DMS 273 (cell line): ENCODE data around the gene MYO1B.

Experiments used
- DNase-seq: peaks from one replicate; lab custom pipeline; 2025; ENCODE audit not compliant: unreplicated experiment; lab: John Stamatoyannopoulos, UW

Gene MYO1B

GRCh38 chr2:191225690-191226089 lies 19.5 kb upstream of the MYO1B start:
- no peak for DNase-seq

- DNase-seq: peak; percentile 7
Observed at GRCh38 chr2:191226196-191226595, 19.0 kb upstream of the MYO1B start.

GRCh38 chr2:191228333-191228732 lies 16.9 kb upstream of the MYO1B start:
- DNase-seq: no peak

GRCh38 chr2:191228861-191229260 lies 16.3 kb upstream of the MYO1B start:
- peak; percentile 68 for DNase-seq

- DNase-seq: no peak
Observed at GRCh38 chr2:191230174-191230573, 15.0 kb upstream of the MYO1B start.

- DNase-seq: no peak
Observed at GRCh38 chr2:191231995-191232394, 13.2 kb upstream of the MYO1B start.

GRCh38 chr2:191233533-191233932 lies 11.7 kb upstream of the MYO1B start:
- no peak for DNase-seq

- peak; percentile 48 for DNase-seq
Observed at GRCh38 chr2:191234376-191234775, 10.8 kb upstream of the MYO1B start.

- DNase-seq: no peak
Observed at GRCh38 chr2:191240871-191241270, 4.3 kb upstream of the MYO1B start.

GRCh38 chr2:191241418-191241817 lies 3.8 kb upstream of the MYO1B start:
- no peak for DNase-seq

- DNase-seq: no peak
Observed at GRCh38 chr2:191243154-191243553, 2.0 kb upstream of the MYO1B start.

- DNase-seq: no peak
Observed at GRCh38 chr2:191244350-191244749, 854 bp upstream of the MYO1B start.

- DNase-seq: peak; percentile 89
Observed at GRCh38 chr2:191245869-191246531, 796 bp downstream of the MYO1B start.

- DNase-seq: peak; percentile 16
Observed at GRCh38 chr2:191246820-191247380, 1.7 kb downstream of the MYO1B start.

- peak; percentile 48 for DNase-seq
Observed at GRCh38 chr2:191247381-191248057, 2.3 kb downstream of the MYO1B start.

- DNase-seq: no peak
Observed at GRCh38 chr2:191249156-191249813, 4.1 kb downstream of the MYO1B start.

- DNase-seq: no peak
Observed at GRCh38 chr2:191250400-191250799, 5.2 kb downstream of the MYO1B start.

GRCh38 chr2:191250986-191251385 lies 5.8 kb downstream of the MYO1B start:
- no peak for DNase-seq

GRCh38 chr2:191252699-191253098 lies 7.5 kb downstream of the MYO1B start:
- no peak for DNase-seq

GRCh38 chr2:191253476-191253875 lies 8.3 kb downstream of the MYO1B start:
- DNase-seq: no peak

GRCh38 chr2:191255271-191255670 lies 10.1 kb downstream of the MYO1B start:
- no peak for DNase-seq

- no peak for DNase-seq
Observed at GRCh38 chr2:191255756-191256312, 10.6 kb downstream of the MYO1B start.
